Vagina (tissue), 2 donors: ENCODE data around the gene PTPRK. TPM values are rescaled to one million over a fixed set of nuclear protein-coding genes. Genes with fewer than 3 reads are reported as not detected.

ENCODE experiments used
- DNase-seq, 2 donors: peaks; one replicate each; pipeline ENCODE4 v3.0.0-alpha.2; 2017; ENCODE audit errors: extremely low spot score in 2 of 2
- H3K27ac ChIP-seq: fragments of 200-600 bp; sonication (generic); one replicate; pipeline ENCODE4 v1.5.1; 2019
- H3K27me3 ChIP-seq: fragments of 200-600 bp; sonication (generic); one replicate; pipeline ENCODE4 v1.5.1; 2019
- H3K36me3 ChIP-seq, 2 donors: fragments of 200-600 bp; sonication (generic); one replicate each; pipeline ENCODE4 v1.5.1; 2017 to 2019
- H3K4me1 ChIP-seq: fragments of 200-600 bp; sonication (generic); one replicate; pipeline ENCODE4 v1.5.1; 2019
- H3K4me3 ChIP-seq, 2 donors: fragments of 200-600 bp; sonication (generic); 1 replicate in 1 of 2; 2 replicates in 1 of 2; pipeline ENCODE4 v1.5.1; 2016 to 2019
- H3K9me3 ChIP-seq: fragments of 200-600 bp; sonication (generic); one replicate; pipeline ENCODE4 v1.5.1; 2019
- CTCF ChIP-seq, 3 experiments: fragments of 450-650 bp in 2 of 3; fragments of 200-600 bp in 1 of 3; sonication (generic) in 1 of 3; IDR thresholded peaks; one replicate each; pipeline ENCODE4 v1.5.1; 2017 to 2019; ENCODE audit warnings: antibody characterized with exemption in 3 of 3, mild to moderate bottlenecking in 2 of 3, moderate library complexity in 2 of 3
- POLR2A ChIP-seq, 2 donors: fragments of 450-650 bp; IDR thresholded peaks; one replicate each; pipeline ENCODE4 v1.6.1; 2017; ENCODE audit warnings: antibody characterized with exemption in 2 of 2, mild to moderate bottlenecking in 2 of 2, moderate library complexity in 2 of 2
- POLR2AphosphoS5 ChIP-seq, 2 donors: sonication (generic); formaldehyde crosslinking; IDR thresholded peaks; one replicate each; pipeline ENCODE4 v1.9.0; 2017; ENCODE audit warnings: antibody characterized with exemption in 2 of 2, mild to moderate bottlenecking in 2 of 2, low read depth in 1 of 2; ENCODE audit not compliant: insufficient read depth in 1 of 2
- intact Hi-C: fragments of 100-400 bp; cut with DNase I; formaldehyde crosslinking; loops from one replicate; pipeline ENCODE4 v1.15.1; 2023
- total RNA-seq: library from RNA; depleted of rRNA; stranded (reverse); fragments of >200 nt; gene quantifications from one replicate; pipeline ENCODE4 v1.2.3, GENCODE V29; 2016

PTPRK gene
- total RNA-seq, 1 donor from 2014 or later, result 82.5 TPM

GRCh38 chr6:128152551-128152950 lies 367.8 kb downstream of the PTPRK start:
- H3K9me3 ChIP-seq, result no peaks in the 10 kb centered on the region
- no peaks in the 10 kb centered on the region for H3K4me1 ChIP-seq
- intact Hi-C loops, result no loop called here
- TF ChIP-seq POLR2A (IDR thresholded peaks at IDR 0.05) (no peak), POLR2AphosphoS5 (IDR thresholded peaks at IDR 0.05; ENCODE audit: insufficient read depth in 1 of 2, low read depth in 1 of 2) (no peak), CTCF (IDR thresholded peaks at IDR 0.05) (no peak)
- H3K27me3 ChIP-seq, result no peaks in the 10 kb centered on the region
- no peak overlapping the region for H3K4me3 ChIP-seq
- H3K27ac ChIP-seq, result no peak overlapping the region
- H3K36me3 ChIP-seq, result no peaks in the 10 kb centered on the region
- DNase-seq, result no peak

- intact Hi-C loops, result no loop called here
- TF ChIP-seq CTCF (IDR thresholded peaks at IDR 0.05) (no peak), POLR2AphosphoS5 (IDR thresholded peaks at IDR 0.05; ENCODE audit: insufficient read depth in 1 of 2, low read depth in 1 of 2) (no peak), POLR2A (IDR thresholded peaks at IDR 0.05) (no peak)
- H3K4me1 ChIP-seq, result no peaks in the 10 kb centered on the region
These were observed 370.0 kb downstream of the PTPRK start for GRCh38 chr6:128150376-128150775.

GRCh38 chr6:128149796-128150195 lies 370.6 kb downstream of the PTPRK start:
- no peaks in the 10 kb centered on the region for H3K9me3 ChIP-seq
- H3K4me1 ChIP-seq, result no peaks in the 10 kb centered on the region
- no peaks in the 10 kb centered on the region for H3K36me3 ChIP-seq
- no peaks in the 10 kb centered on the region for H3K27me3 ChIP-seq
- intact Hi-C loops, result no loop called here
- TF ChIP-seq CTCF (IDR thresholded peaks at IDR 0.05), result no peak
- TF ChIP-seq POLR2A (IDR thresholded peaks at IDR 0.05), result no peak
- TF ChIP-seq POLR2AphosphoS5 (IDR thresholded peaks at IDR 0.05; ENCODE audit: insufficient read depth in 1 of 2, low read depth in 1 of 2), result no peak
- no peak overlapping the region for H3K27ac ChIP-seq
- no peak overlapping the region for H3K4me3 ChIP-seq
- DNase-seq, result no peak

More at GRCh38 chr6:128150376-128150775, 370.0 kb downstream of the PTPRK start:
- Histone ChIP-seq H3K4me3 (no peak overlapping the region), H3K27ac (no peak overlapping the region), H3K9me3 (no peaks in the 10 kb centered on the region), H3K27me3 (no peaks in the 10 kb centered on the region), H3K36me3 (no peaks in the 10 kb centered on the region)
- DNase-seq, result no peak

GRCh38 chr6:128144320-128144719 lies 376.1 kb downstream of the PTPRK start:
- no peak overlapping the region for H3K4me3 ChIP-seq
- H3K27me3 ChIP-seq, result no peaks in the 10 kb centered on the region
- no peaks in the 10 kb centered on the region for H3K36me3 ChIP-seq
- no peaks in the 10 kb centered on the region for H3K9me3 ChIP-seq
- peaks cover 5% of the 10 kb centered on the region for H3K4me1 ChIP-seq
- DNase-seq, result no peak
- no peak overlapping the region for H3K27ac ChIP-seq
- intact Hi-C loops, result no loop called here
- TF ChIP-seq CTCF (IDR thresholded peaks at IDR 0.05), result no peak

GRCh38 chr6:128141932-128142331 lies 378.5 kb downstream of the PTPRK start:
- no peak for DNase-seq
- intact Hi-C loops, result no loop called here
- no peaks in the 10 kb centered on the region for H3K27me3 ChIP-seq

More at GRCh38 chr6:128141932-128142331, 378.5 kb downstream of the PTPRK start:
- TF ChIP-seq POLR2A (IDR thresholded peaks at IDR 0.05) (no peak), POLR2AphosphoS5 (IDR thresholded peaks at IDR 0.05; ENCODE audit: insufficient read depth in 1 of 2, low read depth in 1 of 2) (no peak), CTCF (IDR thresholded peaks at IDR 0.05) (no peak)
- H3K4me3 ChIP-seq, result no peak overlapping the region
- H3K4me1 ChIP-seq, result peaks cover 5% of the 10 kb centered on the region
- no peak overlapping the region for H3K27ac ChIP-seq
- no peaks in the 10 kb centered on the region for H3K9me3 ChIP-seq
- H3K36me3 ChIP-seq, result no peaks in the 10 kb centered on the region
